ENCODE results near the gene PCED1B. TPM values are rescaled to one million over a fixed set of nuclear protein-coding genes. Genes with fewer than 3 reads are reported as not detected.

PCED1B gene
- total and polyA plus RNA-seq, 2 experiments from 2014 or later = 5.1 to 6.6 TPM

DNA sequence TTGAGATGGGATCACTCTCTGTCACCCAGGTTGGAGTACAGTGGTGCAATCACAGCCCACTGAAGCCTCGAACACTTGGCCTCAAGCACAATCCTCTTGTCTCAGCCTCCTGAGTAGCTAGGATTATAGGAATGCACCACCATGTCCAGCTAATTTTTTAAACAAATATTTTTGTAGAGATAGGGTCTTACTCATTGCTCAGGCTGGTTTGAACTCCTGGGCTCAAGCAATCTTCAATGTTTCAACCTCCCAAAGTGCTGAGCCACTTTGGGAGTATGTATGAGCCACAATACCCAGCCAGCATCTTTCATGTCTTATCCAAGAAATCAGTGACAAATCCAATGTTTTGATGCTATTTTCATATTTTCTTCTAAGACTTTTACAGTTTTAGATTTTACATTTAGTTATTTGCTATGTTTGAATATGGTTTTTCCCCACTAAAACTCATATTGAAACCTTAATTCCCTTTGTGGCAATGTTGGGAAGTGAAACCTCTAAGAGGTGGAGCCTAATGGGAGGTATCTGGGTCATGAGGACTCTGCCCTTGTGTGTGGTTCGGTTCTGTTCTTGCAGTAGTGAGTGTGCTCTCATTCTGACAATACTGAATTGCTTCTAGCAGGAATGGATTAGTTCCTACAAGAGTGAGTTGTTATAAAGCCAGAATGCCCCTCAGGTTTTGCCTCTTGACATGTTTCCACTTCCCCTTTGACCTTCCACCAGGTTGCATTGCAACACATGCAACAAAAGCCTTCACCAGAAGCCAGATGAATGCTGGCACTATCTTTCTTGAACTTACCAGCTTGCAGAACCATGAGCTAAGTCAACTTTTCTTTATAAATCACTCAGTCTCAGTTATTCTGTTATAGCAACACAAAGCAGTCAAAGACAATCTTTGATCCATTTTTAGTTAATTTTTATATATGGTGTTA is 81.2 kb downstream of the PCED1B start:
- H3F3A ChIP-seq (replicated peaks; ENCODE audit: low read depth) = no peaks in the 10 kb centered on the region
- H3K4me3 ChIP-seq = no peak overlapping the region
- Mint-ChIP-seq H3K27ac (no peak overlapping the region), H3K4me3 (no peak overlapping the region), H3K27me3 (ENCODE audit: insufficient read depth, low read depth, poor library complexity) (no peaks in the 10 kb centered on the region), H3K9me3 (peaks cover 4% of the 10 kb centered on the region; the same call in 2 of the 3 replicates), H3K4me1 (no peaks in the 10 kb centered on the region; the same call in 1 of the 3 replicates), H3K36me3 (ENCODE audit: low read depth) (no peaks in the 10 kb centered on the region; the same call in 2 of the 3 replicates)
- no peak overlapping the region for H2AFZ ChIP-seq
- H3K27ac ChIP-seq (ENCODE audit: low read depth) = no peak overlapping the region
- no peak overlapping the region for H3K4me2 ChIP-seq
- ATAC-seq (no peak), DNase-seq (ENCODE audit: low spot score) (no peak)
- no peaks in the 10 kb centered on the region for H3K79me2 ChIP-seq (replicated peaks; ENCODE audit: insufficient read depth)
- H3K9me2 ChIP-seq (ENCODE audit: insufficient read depth) = peaks cover 5% of the 10 kb centered on the region; the same call in 1 of the 2 replicates
- no peaks in the 10 kb centered on the region for H4K20me1 ChIP-seq (replicated peaks; ENCODE audit: insufficient read depth)
- no peaks in the 10 kb centered on the region for H3K36me3 ChIP-seq (ENCODE audit: insufficient read depth)
- peaks cover 4% of the 10 kb centered on the region; the same call in 1 of the 2 replicates for H3K4me1 ChIP-seq (ENCODE audit: insufficient read depth)
- no peaks in the 10 kb centered on the region for H3K27me3 ChIP-seq (ENCODE audit: insufficient read depth)
- TF ChIP-seq ZNF114 (CRISPR knock-in tag; IDR thresholded peaks at IDR 0.05) (no peak), EZH2phosphoT487 (IDR thresholded peaks at IDR 0.05; ENCODE audit: unreplicated experiment) (no peak), POLR2AphosphoS5 (IDR thresholded peaks at IDR 0.05; ENCODE audit: low read depth) (no peak)
- TF ChIP-seq, protein P1, sequence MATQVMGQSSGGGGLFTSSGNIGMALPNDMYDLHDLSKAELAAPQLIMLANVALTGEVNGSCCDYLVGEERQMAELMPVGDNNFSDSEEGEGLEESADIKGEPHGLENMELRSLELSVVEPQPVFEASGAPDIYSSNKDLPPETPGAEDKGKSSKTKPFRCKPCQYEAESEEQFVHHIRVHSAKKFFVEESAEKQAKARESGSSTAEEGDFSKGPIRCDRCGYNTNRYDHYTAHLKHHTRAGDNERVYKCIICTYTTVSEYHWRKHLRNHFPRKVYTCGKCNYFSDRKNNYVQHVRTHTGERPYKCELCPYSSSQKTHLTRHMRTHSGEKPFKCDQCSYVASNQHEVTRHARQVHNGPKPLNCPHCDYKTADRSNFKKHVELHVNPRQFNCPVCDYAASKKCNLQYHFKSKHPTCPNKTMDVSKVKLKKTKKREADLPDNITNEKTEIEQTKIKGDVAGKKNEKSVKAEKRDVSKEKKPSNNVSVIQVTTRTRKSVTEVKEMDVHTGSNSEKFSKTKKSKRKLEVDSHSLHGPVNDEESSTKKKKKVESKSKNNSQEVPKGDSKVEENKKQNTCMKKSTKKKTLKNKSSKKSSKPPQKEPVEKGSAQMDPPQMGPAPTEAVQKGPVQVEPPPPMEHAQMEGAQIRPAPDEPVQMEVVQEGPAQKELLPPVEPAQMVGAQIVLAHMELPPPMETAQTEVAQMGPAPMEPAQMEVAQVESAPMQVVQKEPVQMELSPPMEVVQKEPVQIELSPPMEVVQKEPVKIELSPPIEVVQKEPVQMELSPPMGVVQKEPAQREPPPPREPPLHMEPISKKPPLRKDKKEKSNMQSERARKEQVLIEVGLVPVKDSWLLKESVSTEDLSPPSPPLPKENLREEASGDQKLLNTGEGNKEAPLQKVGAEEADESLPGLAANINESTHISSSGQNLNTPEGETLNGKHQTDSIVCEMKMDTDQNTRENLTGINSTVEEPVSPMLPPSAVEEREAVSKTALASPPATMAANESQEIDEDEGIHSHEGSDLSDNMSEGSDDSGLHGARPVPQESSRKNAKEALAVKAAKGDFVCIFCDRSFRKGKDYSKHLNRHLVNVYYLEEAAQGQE (IDR thresholded peaks at IDR 0.05; ENCODE audit: unreplicated experiment) = no peak
- TF ChIP-seq, protein P2, sequence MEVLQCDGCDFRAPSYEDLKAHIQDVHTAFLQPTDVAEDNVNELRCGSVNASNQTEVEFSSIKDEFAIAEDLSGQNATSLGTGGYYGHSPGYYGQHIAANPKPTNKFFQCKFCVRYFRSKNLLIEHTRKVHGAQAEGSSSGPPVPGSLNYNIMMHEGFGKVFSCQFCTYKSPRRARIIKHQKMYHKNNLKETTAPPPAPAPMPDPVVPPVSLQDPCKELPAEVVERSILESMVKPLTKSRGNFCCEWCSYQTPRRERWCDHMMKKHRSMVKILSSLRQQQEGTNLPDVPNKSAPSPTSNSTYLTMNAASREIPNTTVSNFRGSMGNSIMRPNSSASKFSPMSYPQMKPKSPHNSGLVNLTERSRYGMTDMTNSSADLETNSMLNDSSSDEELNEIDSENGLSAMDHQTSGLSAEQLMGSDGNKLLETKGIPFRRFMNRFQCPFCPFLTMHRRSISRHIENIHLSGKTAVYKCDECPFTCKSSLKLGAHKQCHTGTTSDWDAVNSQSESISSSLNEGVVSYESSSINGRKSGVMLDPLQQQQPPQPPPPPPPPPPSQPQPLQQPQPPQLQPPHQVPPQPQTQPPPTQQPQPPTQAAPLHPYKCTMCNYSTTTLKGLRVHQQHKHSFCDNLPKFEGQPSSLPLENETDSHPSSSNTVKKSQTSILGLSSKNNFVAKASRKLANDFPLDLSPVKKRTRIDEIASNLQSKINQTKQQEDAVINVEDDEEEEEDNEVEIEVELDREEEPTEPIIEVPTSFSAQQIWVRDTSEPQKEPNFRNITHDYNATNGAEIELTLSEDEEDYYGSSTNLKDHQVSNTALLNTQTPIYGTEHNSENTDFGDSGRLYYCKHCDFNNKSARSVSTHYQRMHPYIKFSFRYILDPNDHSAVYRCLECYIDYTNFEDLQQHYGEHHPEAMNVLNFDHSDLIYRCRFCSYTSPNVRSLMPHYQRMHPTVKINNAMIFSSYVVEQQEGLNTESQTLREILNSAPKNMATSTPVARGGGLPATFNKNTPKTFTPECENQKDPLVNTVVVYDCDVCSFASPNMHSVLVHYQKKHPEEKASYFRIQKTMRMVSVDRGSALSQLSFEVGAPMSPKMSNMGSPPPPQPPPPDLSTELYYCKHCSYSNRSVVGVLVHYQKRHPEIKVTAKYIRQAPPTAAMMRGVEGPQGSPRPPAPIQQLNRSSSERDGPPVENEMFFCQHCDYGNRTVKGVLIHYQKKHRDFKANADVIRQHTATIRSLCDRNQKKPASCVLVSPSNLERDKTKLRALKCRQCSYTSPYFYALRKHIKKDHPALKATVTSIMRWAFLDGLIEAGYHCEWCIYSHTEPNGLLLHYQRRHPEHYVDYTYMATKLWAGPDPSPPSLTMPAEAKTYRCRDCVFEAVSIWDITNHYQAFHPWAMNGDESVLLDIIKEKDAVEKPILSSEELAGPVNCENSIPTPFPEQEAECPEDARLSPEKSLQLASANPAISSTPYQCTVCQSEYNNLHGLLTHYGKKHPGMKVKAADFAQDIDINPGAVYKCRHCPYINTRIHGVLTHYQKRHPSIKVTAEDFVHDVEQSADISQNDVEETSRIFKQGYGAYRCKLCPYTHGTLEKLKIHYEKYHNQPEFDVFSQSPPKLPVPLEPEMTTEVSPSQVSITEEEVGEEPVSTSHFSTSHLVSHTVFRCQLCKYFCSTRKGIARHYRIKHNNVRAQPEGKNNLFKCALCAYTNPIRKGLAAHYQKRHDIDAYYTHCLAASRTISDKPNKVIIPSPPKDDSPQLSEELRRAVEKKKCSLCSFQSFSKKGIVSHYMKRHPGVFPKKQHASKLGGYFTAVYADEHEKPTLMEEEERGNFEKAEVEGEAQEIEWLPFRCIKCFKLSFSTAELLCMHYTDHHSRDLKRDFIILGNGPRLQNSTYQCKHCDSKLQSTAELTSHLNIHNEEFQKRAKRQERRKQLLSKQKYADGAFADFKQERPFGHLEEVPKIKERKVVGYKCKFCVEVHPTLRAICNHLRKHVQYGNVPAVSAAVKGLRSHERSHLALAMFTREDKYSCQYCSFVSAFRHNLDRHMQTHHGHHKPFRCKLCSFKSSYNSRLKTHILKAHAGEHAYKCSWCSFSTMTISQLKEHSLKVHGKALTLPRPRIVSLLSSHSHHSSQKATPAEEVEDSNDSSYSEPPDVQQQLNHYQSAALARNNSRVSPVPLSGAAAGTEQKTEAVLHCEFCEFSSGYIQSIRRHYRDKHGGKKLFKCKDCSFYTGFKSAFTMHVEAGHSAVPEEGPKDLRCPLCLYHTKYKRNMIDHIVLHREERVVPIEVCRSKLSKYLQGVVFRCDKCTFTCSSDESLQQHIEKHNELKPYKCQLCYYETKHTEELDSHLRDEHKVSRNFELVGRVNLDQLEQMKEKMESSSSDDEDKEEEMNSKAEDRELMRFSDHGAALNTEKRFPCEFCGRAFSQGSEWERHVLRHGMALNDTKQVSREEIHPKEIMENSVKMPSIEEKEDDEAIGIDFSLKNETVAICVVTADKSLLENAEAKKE (CRISPR knock-in tag; IDR thresholded peaks at IDR 0.05) = no peak

Measured in GM23338 (cell line).